HepG2 (cell line): ENCODE data around the gene ATP10D.

Experiments used
- CC2D1A ChIP-seq: sonication (generic); formaldehyde crosslinking; IDR thresholded peaks from 2 replicates; pipeline ENCODE4 v1.8.1; 2023; ENCODE audit warnings: mild to moderate bottlenecking, missing genetic modification reagents
- POLR2A ChIP-seq, 2 experiments: IDR thresholded peaks; 2 replicates each; pipeline ENCODE4 v1.6.1; 2011; ENCODE audit warnings: low read depth in 2 of 2, low read length in 2 of 2, mild to moderate bottlenecking in 1 of 2, moderate library complexity in 1 of 2; ENCODE audit not compliant: insufficient read depth in 1 of 2
- ZFP36 ChIP-seq: fragments of 150-350 bp; IDR thresholded peaks from 2 replicates; pipeline ENCODE4 v1.6.1; 2018; ENCODE audit warnings: borderline replicate concordance, low read length, low read depth; ENCODE audit not compliant: partially characterized antibody
- ZNF264 ChIP-seq: sonication (generic); formaldehyde crosslinking; IDR thresholded peaks from 2 replicates; pipeline ENCODE4 v1.4.0; 2020; ENCODE audit warnings: missing genetic modification reagents
- TF ChIP-seq, protein P1 (sequence below): sonication (generic); formaldehyde crosslinking; IDR thresholded peaks from 2 replicates; pipeline ENCODE4 v1.4.0; 2020; ENCODE audit warnings: mild to moderate bottlenecking, missing genetic modification reagents
- TF ChIP-seq, protein P2 (sequence below): sonication (generic); formaldehyde crosslinking; IDR thresholded peaks from 2 replicates; pipeline ENCODE4 v1.4.0; 2020; ENCODE audit warnings: missing genetic modification reagents, mild to moderate bottlenecking, borderline replicate concordance
- TF ChIP-seq, protein P3 (sequence below): sonication (generic); formaldehyde crosslinking; IDR thresholded peaks from 2 replicates; pipeline ENCODE4 v1.5.0; 2020; ENCODE audit warnings: mild to moderate bottlenecking, missing genetic modification reagents, moderate library complexity

DNA sequence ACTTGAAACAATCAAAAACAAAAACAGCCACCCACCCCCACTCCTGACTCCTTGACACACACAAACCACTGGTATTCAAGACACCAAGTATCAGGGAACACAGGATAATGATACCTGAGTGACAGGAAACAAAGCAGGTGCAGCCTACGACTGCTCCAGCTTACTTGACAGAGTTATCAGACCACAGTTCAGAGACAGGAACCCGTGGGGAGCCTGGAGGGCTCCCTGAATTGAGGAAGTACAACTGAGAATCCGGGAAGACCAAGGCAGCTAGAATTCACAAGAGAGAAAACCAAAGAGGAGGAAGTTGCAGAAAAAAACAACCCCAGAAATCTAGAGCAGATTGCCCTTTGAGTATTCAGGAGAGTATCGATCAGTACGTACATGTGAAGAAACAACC lies 42.1 kb upstream of the ATP10D start:
- TF ChIP-seq CC2D1A (no peak), POLR2A (IDR thresholded peaks at IDR 0.05; ENCODE audit: insufficient read depth in 1 of 2, low read depth in 2 of 2, low read length in 2 of 2) (no peak), ZFP36 (no peak), ZNF264 (CRISPR knock-in tag) (no peak)
- TF ChIP-seq, protein P1, sequence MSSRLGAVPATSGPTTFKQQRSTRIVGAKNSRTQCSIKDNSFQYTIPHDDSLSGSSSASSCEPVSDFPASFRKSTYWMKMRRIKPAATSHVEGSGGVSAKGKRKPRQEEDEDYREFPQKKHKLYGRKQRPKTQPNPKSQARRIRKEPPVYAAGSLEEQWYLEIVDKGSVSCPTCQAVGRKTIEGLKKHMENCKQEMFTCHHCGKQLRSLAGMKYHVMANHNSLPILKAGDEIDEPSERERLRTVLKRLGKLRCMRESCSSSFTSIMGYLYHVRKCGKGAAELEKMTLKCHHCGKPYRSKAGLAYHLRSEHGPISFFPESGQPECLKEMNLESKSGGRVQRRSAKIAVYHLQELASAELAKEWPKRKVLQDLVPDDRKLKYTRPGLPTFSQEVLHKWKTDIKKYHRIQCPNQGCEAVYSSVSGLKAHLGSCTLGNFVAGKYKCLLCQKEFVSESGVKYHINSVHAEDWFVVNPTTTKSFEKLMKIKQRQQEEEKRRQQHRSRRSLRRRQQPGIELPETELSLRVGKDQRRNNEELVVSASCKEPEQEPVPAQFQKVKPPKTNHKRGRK (CRISPR knock-in tag), result no peak
- TF ChIP-seq, protein P2, sequence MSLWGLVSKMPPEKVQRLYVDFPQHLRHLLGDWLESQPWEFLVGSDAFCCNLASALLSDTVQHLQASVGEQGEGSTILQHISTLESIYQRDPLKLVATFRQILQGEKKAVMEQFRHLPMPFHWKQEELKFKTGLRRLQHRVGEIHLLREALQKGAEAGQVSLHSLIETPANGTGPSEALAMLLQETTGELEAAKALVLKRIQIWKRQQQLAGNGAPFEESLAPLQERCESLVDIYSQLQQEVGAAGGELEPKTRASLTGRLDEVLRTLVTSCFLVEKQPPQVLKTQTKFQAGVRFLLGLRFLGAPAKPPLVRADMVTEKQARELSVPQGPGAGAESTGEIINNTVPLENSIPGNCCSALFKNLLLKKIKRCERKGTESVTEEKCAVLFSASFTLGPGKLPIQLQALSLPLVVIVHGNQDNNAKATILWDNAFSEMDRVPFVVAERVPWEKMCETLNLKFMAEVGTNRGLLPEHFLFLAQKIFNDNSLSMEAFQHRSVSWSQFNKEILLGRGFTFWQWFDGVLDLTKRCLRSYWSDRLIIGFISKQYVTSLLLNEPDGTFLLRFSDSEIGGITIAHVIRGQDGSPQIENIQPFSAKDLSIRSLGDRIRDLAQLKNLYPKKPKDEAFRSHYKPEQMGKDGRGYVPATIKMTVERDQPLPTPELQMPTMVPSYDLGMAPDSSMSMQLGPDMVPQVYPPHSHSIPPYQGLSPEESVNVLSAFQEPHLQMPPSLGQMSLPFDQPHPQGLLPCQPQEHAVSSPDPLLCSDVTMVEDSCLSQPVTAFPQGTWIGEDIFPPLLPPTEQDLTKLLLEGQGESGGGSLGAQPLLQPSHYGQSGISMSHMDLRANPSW, result no peak
- TF ChIP-seq, protein P3, sequence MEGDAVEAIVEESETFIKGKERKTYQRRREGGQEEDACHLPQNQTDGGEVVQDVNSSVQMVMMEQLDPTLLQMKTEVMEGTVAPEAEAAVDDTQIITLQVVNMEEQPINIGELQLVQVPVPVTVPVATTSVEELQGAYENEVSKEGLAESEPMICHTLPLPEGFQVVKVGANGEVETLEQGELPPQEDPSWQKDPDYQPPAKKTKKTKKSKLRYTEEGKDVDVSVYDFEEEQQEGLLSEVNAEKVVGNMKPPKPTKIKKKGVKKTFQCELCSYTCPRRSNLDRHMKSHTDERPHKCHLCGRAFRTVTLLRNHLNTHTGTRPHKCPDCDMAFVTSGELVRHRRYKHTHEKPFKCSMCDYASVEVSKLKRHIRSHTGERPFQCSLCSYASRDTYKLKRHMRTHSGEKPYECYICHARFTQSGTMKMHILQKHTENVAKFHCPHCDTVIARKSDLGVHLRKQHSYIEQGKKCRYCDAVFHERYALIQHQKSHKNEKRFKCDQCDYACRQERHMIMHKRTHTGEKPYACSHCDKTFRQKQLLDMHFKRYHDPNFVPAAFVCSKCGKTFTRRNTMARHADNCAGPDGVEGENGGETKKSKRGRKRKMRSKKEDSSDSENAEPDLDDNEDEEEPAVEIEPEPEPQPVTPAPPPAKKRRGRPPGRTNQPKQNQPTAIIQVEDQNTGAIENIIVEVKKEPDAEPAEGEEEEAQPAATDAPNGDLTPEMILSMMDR (CRISPR knock-in tag), result no peak
